Ectodermal cell (in vitro differentiated cells): ENCODE data around the gene ADAMTS2.
A peak's percentile ranks its signal among the peaks of the same experiment; 100 is the strongest.

ENCODE experiments used
- H3K27ac ChIP-seq: 2 replicates; pipeline ENCODE4 v1.7.0; 2013; ENCODE audit warnings: mild to moderate bottlenecking, low read depth, low read length; ENCODE audit not compliant: insufficient read depth, poor library complexity, severe bottlenecking
- H3K27me3 ChIP-seq: 2 replicates; pipeline ENCODE4 v1.7.0; 2013; ENCODE audit warnings: mild to moderate bottlenecking, low read length; ENCODE audit not compliant: insufficient read depth, control insufficient read depth, poor library complexity, severe bottlenecking
- H3K36me3 ChIP-seq: one replicate; pipeline ENCODE4 v1.7.0; 2013; ENCODE audit warnings: low read length; ENCODE audit not compliant: control insufficient read depth, insufficient read depth
- H3K4me1 ChIP-seq: one replicate; pipeline ENCODE4 v1.7.0; 2013; ENCODE audit warnings: low read length; ENCODE audit not compliant: control insufficient read depth, insufficient read depth
- H3K4me3 ChIP-seq: 2 replicates; pipeline ENCODE4 v1.7.0; 2013; ENCODE audit warnings: low read depth, low read length, control low read depth; ENCODE audit not compliant: insufficient read depth
- H3K9me3 ChIP-seq: 2 replicates; pipeline ENCODE4 v1.7.0; 2013; ENCODE audit warnings: mild to moderate bottlenecking, low read length, moderate library complexity; ENCODE audit not compliant: control insufficient read depth
- WGBS, 2 experiments: methylation state at CpG; one replicate each; pipeline ENCODE4 v1.1.7; 2013; ENCODE audit warnings: missing lambda C conversion rate in 2 of 2; 5-methylcytosine and 5-hydroxymethylcytosine counted together

Gene ADAMTS2

GRCh38 chr5:179355976-179356974 lies 11.0 kb upstream of the ADAMTS2 start:
- no peaks in the 10 kb centered on the region for H3K27me3 ChIP-seq
- no peaks in the 10 kb centered on the region for H3K36me3 ChIP-seq
- no peak overlapping the region for H3K27ac ChIP-seq
- H3K9me3 ChIP-seq: no peaks in the 10 kb centered on the region
- no peak overlapping the region for H3K4me3 ChIP-seq
- 92 to 93% methylated on average over 10 of the region's 11 CpGs for WGBS, 2 experiments
- H3K4me1 ChIP-seq: no peaks in the 10 kb centered on the region

- no peak overlapping the region for H3K4me3 ChIP-seq
- no peak overlapping the region for H3K27ac ChIP-seq
- H3K4me1 ChIP-seq: no peaks in the 10 kb centered on the region
- no peaks in the 10 kb centered on the region for H3K27me3 ChIP-seq
- H3K9me3 ChIP-seq: no peaks in the 10 kb centered on the region
- 91 to 92% methylated on average over 23 of the region's 23 CpGs for WGBS, 2 experiments
- no peaks in the 10 kb centered on the region for H3K36me3 ChIP-seq
These were observed 9.1 kb upstream of the ADAMTS2 start for GRCh38 chr5:179354305-179354882.

- WGBS, 2 experiments: 82 to 84% methylated on average over 10 of the region's 10 CpGs
- Histone ChIP-seq H3K27me3 (peaks cover 44% of the 10 kb centered on the region), H3K36me3 (no peaks in the 10 kb centered on the region), H3K9me3 (no peaks in the 10 kb centered on the region), H3K4me1 (peaks cover 1% of the 10 kb centered on the region), H3K4me3 (no peak overlapping the region), H3K27ac (no peak overlapping the region)
These were observed 3.6 kb upstream of the ADAMTS2 start for GRCh38 chr5:179348843-179349242.

- WGBS, 2 experiments: 86 to 90% methylated on average over 15 of the region's 15 CpGs
- Histone ChIP-seq H3K36me3 (no peaks in the 10 kb centered on the region), H3K27me3 (peaks cover 52% of the 10 kb centered on the region)
These were observed 2.8 kb upstream of the ADAMTS2 start for GRCh38 chr5:179348011-179348530.

GRCh38 chr5:179347581-179347980 lies 2.3 kb upstream of the ADAMTS2 start:
- peaks cover 12% of the 10 kb centered on the region for H3K4me1 ChIP-seq
- H3K36me3 ChIP-seq: no peaks in the 10 kb centered on the region
- no peaks in the 10 kb centered on the region for H3K9me3 ChIP-seq
- no peak overlapping the region for H3K27ac ChIP-seq
- H3K4me3 ChIP-seq: no peak overlapping the region
- 74 to 80% methylated on average over 2 of the region's 2 CpGs for WGBS, 2 experiments
- H3K27me3 ChIP-seq: peaks cover 57% of the 10 kb centered on the region

More at GRCh38 chr5:179348011-179348530, 2.8 kb upstream of the ADAMTS2 start:
- no peak overlapping the region for H3K27ac ChIP-seq
- no peaks in the 10 kb centered on the region for H3K9me3 ChIP-seq
- peaks cover 9% of the 10 kb centered on the region for H3K4me1 ChIP-seq
- H3K4me3 ChIP-seq: no peak overlapping the region

- Histone ChIP-seq H3K4me1 (peaks cover 16% of the 10 kb centered on the region), H3K4me3 (no peak overlapping the region), H3K36me3 (no peaks in the 10 kb centered on the region), H3K27ac (no peak overlapping the region), H3K27me3 (peaks cover 64% of the 10 kb centered on the region), H3K9me3 (no peaks in the 10 kb centered on the region)
- 88 to 90% methylated on average over 8 of the region's 8 CpGs for WGBS, 2 experiments
These were observed 1.6 kb upstream of the ADAMTS2 start for GRCh38 chr5:179346875-179347274.

GRCh38 chr5:179346401-179346800 lies 1.1 kb upstream of the ADAMTS2 start:
- no peaks in the 10 kb centered on the region for H3K36me3 ChIP-seq
- H3K4me1 ChIP-seq: peaks cover 16% of the 10 kb centered on the region
- WGBS, 2 experiments: 70 to 71% methylated on average over 7 of the region's 7 CpGs
- H3K9me3 ChIP-seq: no peaks in the 10 kb centered on the region
- no peak overlapping the region for H3K27ac ChIP-seq
- no peak overlapping the region for H3K4me3 ChIP-seq
- H3K27me3 ChIP-seq: peaks cover 67% of the 10 kb centered on the region

- Histone ChIP-seq H3K27me3 (peaks cover 67% of the 10 kb centered on the region), H3K9me3 (no peaks in the 10 kb centered on the region), H3K36me3 (no peaks in the 10 kb centered on the region), H3K27ac (no peak overlapping the region), H3K4me1 (peaks cover 16% of the 10 kb centered on the region), H3K4me3 (peak overlapping the region; percentile 46)
- 0% methylated on average over 36 of the region's 36 CpGs for WGBS, 2 experiments
These were observed 153 bp downstream of the ADAMTS2 start for GRCh38 chr5:179345183-179345432.

- H3K36me3 ChIP-seq: no peaks in the 10 kb centered on the region
- peak overlapping the region; percentile 46 for H3K4me3 ChIP-seq
- WGBS, 2 experiments: 0% methylated on average over 85 of the region's 85 CpGs
- peaks cover 16% of the 10 kb centered on the region for H3K4me1 ChIP-seq
- H3K27me3 ChIP-seq: peaks cover 67% of the 10 kb centered on the region
- no peaks in the 10 kb centered on the region for H3K9me3 ChIP-seq
- no peak overlapping the region for H3K27ac ChIP-seq
These were observed 654 bp downstream of the ADAMTS2 start for GRCh38 chr5:179344431-179345182.
